ENCODE data around the gene SND1.

DNA sequence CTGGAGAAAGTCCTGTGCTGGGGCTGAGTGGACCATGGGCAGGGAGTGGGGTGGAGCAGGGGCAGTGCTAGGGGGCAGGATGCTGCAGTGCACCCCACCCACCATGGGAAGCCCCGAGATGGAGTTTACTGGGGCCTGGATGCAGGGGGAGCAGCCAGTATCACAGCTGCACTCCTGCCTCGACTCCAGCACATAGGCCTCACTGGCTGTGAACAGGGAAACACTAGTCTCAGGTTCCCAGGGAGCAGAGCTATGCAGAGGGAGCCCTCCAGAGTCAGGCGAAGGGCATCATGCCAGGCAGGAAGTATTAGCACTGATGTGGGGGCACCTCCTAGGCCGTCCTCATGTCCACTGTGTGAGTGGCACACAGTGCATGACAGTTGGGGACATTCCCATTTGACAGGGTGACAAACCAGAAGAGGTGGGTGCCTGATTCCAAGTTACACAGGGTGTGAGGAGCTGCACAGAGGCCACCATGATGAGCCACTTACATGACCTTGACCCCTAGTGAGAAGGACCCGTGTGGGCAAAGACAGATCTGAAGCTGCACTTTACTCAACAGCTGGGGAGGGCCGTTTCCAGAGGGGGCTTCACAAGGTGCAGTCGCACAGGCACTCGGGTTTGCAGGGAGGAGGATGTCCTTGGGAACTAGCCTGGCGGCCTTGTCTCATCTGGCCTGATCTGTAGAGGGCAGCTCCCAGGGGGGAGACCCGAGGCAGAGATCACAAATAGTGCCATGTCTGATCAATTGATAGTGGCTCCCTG lies 449.1 kb downstream of the SND1 start:
- TF ChIP-seq, protein P1, sequence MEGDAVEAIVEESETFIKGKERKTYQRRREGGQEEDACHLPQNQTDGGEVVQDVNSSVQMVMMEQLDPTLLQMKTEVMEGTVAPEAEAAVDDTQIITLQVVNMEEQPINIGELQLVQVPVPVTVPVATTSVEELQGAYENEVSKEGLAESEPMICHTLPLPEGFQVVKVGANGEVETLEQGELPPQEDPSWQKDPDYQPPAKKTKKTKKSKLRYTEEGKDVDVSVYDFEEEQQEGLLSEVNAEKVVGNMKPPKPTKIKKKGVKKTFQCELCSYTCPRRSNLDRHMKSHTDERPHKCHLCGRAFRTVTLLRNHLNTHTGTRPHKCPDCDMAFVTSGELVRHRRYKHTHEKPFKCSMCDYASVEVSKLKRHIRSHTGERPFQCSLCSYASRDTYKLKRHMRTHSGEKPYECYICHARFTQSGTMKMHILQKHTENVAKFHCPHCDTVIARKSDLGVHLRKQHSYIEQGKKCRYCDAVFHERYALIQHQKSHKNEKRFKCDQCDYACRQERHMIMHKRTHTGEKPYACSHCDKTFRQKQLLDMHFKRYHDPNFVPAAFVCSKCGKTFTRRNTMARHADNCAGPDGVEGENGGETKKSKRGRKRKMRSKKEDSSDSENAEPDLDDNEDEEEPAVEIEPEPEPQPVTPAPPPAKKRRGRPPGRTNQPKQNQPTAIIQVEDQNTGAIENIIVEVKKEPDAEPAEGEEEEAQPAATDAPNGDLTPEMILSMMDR (IDR thresholded peaks at IDR 0.05) = no peak
- TF ChIP-seq EZH2 (IDR thresholded peaks at IDR 0.05; ENCODE audit: borderline replicate concordance, insufficient read depth, low read depth, low read length, poor library complexity, severe bottlenecking) = no peak

Data from B cell (primary cell).